Limb (tissue), 2 donors: ENCODE results near the gene NSMF.

Experiments used
- DNase-seq, 2 donors: peaks; one replicate each; pipeline ENCODE4 v3.0.0-alpha.2; 2016; ENCODE audit errors: extremely low spot score in 2 of 2

The NSMF gene

DNA sequence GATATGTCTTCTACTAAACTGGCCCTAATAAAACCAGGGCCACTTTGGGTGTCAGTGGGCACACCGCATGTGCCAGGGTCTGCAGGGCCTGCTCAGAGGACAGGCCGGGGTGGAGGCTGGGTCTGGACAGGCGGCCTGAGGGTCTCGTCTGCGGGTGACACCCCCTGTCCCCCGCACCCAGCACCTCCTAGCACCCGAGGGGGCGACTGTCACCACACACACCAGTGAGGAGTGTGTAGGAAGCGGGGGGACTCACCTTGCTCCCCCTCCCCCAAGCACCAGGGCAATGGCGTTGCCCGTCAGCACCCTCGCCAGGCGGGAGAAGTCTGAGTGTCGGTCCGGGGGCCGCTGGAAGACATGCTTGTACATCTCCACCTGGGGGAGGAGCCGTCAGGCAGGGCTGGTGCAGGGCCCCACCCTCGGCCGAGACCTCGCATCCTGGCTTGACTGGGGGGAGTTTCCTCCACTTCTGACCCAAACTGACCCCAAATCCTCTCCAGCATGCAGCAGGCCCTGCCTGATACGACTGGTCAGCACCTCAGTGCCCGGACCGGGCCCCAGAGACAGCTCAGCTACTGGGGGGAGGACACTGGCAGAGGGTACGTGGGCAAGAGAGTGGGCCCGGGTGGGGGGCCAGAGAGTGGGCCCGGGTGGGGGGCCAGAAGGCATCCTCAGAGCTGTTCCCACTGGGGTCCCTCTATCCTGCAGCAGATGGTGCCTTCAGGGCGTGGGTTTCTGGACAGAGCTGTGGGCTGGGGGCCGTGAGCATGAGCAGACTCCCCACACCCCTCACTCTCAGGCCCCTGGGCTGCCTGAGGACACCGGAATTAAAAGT, 18.9 kb upstream of the NSMF start:
- peak in 1 of 2 donors; percentile 25 for DNase-seq

DNA sequence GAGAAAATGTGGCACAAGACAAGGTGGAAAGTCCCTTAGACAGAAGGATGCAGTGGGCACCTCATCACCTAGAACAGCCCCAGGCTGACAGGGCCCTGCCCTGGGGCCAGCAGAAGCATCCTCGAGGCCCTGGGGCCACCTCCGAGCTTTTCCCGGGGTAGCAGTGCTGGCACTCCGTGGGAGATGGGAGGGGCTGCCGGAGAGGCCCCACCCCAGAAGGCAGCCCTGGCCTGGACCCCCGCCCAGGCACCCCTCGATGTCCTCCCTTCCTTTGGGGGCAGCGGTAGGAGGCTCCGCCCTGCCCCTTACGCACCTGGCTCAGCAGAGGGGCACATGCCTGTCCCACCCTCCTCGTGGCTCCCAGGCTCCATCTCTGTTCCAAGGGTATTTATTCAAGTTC, 17.7 kb upstream of the NSMF start:
- DNase-seq, result peak in 1 of 2 donors; percentile 21

DNA sequence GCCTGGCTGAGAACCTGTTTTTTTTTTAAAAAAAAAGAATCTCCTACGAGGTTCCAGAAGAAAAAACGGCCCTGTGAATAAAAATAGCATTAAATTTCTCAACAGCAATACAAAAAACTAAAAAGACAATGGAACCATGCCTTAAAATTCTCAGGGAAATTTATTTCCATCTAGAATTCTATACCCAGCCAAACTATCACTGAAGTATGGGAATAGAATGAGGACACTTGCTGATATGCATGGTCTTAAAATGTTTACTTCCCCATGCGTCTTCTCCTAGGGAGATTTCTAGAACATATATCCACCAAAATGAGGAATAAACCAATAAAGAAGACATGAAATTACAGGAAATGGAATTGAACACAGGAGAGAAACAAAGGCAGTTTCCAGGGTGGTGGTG, 16.5 kb upstream of the NSMF start:
- DNase-seq, result no peak

DNA sequence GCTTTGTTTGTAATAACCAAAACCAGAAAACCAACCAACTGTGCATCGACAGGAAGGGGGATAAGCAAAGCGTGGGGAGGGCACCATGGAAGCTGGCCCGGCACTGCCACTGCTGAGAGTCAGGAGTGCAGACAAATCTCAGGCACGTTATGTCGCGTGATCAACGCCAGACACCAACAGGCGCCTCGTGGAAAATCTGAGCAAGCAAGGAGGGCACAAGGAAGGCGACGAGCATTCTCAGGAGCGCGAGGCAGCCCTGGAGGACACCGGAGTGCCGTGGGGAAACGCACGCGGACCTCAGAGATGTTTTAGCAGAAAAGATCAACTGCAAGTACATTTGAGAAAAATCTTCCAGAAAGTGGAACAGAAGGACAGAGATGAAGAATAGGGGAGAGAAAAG, 15.1 kb upstream of the NSMF start:
- no peak for DNase-seq

DNA sequence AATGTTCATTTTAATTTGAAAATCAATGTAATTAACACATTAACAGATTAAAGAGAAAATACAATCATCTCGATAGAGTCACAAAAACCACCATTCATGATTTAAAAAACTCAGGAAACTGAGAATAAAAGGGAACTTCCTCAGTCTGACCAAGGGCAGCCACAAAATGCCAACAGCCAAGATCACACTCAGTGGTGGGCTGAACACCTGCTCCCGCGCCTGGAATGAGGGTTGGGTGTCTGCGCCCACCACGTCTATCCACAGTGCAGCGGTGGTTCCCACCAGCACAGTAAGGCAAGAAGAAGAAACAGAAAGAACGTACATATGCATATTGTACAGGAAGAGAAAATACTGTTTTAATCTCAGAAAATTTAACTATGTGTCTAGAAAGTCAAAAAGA, 11.7 kb upstream of the NSMF start:
- no peak for DNase-seq

DNA sequence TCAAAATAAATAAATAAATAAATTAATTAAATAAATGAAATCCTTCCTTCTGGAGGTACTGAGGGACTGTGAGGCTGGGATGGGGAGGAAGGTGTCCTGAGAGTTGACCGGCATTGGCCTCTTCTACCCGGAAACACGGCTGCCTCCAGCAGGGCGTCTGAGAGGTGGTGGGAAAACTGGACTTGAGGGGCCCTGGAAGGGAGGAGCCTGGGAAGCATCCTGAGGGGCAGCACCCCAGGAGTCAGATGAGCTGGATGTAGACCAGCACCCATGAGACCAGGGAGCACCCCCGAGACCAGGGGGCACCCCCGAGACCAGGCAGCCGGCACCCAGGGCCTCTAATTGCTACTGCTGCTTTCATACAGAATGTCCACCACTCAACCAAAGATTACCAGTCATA, 8.8 kb upstream of the NSMF start:
- no peak for DNase-seq

DNA sequence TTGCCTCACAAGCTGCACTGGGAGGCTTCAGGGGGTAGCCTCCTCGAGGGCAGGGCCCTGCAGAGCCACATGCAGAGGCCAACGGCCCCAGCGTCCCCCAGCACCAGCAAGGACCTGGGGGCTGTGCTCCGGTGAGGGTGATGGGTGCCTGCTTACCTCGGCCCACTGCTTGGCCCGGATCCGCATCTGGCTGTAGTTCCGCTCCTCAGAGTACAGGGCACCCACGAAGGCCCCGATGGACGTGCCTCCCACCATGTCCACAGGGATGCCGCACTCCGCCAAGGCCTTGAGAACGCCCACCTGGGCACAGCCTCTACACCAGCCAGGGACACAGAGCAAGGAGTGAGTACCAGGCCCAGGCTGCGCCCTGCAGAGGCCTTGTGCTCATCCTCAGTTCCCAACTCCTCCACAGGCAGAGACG, 8.0 kb upstream of the NSMF start:
- DNase-seq, result no peak

DNA sequence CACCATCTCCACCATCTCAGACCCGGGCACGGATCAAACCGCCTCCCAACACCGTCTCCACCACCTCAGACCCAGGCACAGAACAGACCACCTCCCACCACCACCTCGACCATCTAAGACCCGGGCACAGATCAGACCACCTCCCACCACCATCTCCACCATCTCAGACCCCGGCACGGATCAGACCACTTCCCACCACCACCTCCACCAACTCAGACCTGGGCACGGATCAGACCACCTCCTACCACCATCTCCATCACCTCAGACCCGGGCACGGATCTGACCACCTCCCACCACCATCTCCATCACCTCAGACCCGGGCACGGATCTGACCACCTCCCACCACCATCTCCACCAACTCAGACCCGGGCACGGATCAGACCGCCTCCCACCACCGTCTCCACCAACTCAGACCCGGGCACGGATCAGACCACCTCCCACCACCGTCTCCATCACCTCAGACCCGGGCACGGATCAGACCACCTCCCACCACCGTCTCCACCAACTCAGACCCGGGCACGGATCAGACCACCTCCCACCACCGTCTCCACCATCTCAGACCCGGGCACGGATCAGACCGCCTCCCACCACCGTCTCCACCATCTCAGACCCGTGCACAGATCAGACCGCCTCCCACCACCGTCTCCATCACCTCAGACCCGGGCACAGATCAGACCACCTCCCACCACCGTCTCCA, 7.4 kb upstream of the NSMF start:
- DNase-seq, result peak in 1 of 2 donors; percentile 21

DNA sequence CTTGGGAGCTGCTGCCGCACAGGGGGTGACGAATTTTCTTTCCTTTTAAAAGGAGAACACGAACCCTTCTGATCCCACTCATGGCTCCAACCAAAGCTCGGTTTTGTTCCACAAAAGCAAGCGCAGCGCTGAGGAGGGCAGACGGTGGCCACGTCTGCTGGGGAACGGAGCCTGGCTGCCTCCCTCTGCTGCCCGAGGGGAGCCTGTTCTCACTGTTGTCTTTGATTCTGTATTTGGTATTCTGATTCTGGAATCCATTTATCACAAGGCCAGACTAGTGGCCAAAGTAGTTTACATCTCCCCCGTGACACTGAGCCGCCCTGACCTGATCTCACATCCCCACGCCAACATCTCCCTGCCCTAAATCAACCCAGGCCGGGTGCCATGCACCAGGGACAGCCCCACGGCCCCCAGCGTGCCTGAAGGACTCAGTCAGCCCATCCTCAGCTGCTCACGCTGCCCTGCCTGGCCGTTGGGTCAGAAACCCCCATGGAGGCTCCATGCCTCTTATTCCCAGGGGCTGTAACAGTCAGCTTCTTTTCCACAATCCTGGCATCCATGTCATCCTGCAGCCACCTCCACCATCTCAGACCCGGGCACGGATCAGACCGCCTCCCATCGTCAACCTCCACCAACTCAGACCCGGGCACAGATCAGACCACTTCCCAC, 6.7 kb upstream of the NSMF start:
- no peak for DNase-seq

DNA sequence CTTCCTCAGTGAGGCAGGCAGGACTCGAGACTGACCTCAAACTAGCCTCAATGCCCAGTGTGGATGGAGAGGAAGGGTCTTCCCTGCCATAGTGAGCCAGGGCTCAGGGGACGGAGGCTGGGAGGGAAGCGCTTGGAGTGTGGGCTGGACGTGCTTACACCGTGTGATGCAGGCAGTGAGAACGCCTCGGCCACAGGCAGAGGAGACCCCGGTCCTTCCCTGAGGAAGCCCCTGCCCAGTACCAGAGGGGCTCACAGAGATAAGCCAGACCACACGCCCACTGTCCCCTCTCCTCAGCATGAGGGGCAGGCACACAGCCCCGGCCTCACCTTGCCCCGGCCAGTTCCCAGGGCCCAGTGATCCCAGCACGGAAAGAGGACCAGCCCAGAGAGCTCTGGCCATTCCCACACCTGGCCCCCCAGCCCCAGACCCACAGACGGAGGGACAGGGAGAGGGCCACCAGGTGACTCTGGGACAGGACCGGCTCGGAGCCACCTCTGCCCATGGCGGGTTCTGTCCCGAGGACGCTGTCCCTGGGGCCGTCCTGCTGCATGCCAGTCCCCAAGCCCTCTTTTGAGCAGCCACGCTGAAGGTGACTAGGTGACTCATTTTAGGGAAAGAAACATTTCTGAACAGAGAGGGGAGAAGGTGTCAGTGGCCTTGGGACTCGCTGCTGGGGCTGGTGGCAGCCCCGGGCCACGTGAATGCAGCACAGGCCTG, 6.0 kb upstream of the NSMF start:
- DNase-seq, result peak in 1 of 2 donors; percentile 24

DNA sequence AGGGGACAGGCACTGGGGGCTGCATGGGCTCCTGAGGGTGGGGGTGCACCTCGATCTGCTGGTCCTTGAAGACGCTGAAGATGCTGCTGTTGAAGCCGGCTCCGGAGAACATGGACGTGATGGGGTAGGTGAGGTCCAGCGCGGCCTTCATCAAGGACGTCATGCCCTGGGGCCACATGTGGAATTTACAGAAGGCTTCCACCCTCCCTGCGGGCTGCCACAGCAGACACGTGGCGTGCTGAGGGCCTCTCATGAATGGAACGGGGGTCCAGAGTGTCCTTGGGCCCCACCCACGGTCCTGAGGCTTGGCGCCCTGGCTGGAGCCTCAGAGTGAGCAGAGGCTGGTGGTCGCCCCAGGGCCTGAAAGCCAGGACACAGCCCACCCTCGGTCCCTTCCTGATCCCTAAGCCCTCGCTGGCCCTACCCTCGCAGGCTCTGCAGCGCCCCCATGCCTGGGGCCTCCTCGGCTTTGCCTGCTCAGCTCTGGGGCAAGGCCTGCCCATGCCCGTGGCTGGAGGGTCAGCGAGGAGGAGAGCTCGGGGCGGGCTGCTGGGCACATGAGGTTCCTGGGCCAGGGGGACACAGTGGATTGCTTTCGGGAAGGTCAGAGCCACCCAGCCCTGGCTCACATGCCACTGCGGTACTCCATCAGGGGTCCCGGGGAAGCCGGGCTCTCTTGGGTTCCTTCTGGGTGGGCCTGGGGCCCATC, 5.3 kb upstream of the NSMF start:
- DNase-seq, result peak in 1 of 2 donors; percentile 25

DNA sequence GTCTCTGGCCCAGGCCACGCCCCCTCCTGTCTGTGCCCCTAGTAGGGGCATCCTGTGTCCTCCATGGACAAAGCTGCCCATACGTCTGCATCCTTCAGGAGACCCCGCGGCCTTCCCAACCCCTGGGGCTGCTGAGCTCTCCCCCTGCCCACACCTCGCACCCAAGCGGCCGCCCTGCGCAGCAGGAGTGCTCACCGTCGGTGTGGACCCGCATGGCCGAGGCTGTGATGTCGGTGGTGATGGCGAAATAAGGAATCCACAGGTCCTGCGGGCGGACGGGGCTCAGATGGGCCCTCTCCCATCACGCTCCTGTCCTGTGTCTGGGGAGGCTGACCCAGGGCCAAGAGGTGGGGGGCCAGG, 4.8 kb upstream of the NSMF start:
- DNase-seq, result no peak

DNA sequence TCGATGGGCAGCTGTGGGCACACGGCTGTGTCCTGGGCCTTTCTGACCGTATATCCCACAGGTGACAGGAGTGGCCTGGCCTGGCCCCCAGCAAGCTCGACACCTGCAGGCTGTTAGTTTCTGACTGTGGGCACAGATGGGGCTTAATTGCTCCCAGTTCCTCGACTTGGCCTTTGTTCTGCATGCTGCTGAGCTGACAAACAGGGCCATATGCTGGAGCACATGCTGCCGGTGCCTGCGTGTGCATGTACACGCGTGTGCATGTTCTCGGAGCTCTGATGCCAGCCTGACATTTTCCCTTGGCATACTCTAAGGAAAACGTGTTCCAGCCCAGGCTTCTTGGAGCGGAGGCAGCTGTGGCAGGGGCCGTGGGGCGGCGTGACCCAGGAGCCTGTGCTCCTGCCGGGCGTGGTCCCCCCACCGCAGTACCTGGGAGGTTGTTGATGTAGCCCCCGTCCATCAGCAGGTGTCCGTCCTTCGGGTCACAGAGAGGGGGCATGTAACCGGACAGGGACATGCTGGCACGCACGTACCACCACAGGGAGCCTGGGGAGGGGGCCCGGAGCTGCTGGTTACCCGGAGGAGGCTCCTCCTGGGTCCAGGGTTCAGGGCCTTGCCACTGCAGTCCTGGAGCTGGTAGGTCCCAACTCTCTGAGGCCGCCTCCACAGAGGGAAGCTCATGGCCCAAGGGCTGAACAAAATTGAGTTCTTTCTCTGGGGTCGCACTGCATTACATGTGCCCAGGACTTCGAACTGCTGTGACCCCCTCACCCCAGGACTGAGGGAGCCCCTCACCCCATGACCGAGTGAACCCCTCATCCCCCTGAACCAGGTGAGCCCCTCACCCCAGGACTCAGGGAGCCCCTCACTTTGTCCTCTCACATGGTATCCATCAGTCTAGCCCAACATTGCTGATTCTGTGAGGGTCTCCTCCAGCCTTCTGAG, 4.1 kb upstream of the NSMF start:
- peak in 1 of 2 donors; percentile 33 for DNase-seq

DNA sequence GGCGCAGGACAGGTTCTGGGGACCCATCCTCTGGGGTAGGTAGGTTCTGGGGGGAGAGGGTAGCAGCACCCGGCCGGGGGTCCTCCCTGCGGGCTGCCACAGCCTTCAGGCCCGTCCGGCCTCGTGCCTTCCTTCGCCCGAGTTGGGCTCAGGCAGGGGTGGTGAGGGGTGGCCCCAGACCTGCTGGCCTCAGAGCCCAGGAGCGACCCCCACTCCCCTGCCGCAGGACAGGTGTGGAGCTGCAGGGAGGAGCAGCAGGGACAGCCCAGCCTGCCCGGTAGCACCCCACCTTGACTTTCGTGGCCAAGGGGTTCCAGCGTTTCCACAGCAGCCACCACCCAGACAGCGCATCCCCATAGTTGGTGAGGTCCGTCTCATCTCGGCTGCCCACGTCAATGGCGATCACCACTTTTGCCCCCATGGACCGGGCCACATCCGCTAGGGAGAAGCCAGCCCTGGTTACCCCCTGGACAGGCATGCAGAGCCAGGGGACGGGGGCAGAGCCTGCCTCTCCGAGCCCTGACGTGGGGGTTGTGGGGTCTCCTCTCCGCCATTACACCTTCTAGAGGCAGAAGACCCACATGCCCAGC, 3.4 kb upstream of the NSMF start:
- DNase-seq, result peak in 1 of 2 donors; percentile 27

DNA sequence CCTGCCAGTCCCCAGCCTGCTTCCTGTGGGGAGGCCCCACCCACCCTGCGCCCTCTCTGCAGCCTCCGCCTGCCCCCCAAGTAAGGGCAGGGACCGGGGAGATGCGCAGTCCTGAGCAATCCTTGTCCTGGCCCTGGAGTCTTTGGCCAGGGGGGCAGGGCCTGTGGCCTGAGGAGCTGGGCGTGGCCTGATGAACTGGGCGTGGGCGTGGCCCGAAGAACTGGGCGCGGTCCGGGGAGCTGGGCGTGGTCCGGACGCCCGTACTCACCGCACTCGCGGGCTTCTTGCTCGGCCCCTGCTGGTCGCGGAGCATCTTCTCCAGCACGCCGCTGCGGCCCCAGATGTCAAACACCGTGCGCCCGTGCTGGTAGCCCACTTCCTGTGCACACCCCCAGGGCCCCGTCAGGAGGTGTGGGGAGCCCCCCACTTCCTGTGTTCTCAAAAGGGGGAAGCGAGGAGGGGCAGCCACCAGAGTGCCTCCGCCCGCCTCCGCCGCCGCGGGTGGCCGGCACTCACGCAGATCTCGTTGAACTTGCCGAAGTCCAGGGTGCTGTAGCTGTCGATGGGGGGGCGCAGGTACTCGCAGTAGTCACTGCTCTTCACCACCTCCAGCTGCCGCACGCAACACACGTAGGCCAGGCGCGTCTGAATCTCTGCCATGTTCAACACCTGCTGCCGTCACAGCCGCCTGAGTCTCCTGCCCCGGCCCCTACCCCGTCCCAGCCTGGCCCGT, 2.7 kb upstream of the NSMF start:
- DNase-seq, result peak in 1 of 2 donors; percentile 54

DNA sequence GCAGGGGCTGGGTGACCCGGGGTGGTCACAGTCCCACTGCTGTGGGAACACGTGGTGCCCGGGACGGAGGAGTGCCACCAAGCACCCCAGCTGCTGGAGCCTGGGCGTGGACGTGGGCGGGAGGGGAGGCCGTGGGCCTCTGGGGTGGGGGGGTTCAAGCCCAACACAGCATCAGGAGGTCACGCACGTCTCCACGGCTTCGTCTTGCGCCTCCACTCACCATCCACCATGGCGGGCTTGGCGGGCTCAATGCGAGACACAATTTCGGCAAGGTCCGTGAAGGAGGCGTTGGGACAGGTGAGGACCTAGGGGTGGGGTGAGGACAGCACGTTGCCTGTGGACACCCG, 2.2 kb upstream of the NSMF start:
- no peak for DNase-seq

DNA sequence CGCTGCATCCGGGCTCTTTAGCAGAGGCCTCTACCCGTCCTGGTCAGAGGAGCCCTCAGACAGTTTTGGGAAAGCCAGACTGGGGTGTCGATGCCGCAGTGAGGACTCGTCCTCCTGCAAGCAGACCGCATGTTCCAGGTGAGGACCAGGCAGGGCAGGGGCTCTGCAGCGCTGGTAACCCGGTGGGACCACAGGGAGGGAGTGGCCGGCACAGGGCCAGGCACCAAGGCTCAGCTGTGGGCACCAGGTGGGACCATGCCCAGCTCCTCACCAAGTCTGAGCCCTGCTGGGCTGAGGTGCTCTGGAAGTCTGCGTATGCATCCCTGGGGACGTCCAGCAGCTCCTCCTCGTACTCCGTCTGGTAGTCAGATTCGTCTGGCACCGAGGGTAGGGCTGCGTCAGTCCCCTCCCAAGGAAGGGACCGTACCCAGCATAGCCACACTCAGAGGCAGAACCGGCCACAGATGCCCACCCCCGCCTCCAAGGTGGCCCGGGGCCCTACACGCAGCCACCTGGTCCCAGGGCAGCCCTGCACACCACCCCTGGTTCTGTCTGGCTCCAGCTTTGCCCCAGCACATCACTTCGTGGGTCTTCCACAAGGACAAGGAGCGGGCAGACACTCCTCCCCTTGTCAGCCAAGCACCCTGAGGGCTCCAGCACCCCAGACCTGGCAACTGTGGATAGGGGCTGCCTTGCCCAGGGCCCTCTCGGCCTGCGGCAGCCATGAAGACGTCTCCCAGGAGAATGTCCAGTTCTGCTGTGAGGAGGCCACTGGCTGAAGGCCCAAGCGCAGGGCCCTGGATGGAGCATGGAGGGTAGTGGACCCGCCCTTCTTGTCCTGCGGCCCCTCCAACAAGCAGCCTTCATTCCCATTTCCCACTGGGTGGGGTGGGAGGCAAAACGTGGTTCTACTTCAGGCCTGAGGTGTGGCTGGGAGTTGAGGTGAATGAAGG, 1.5 kb upstream of the NSMF start:
- peak in 1 of 2 donors; percentile 41 for DNase-seq
